Stimulated activated CD8-positive, alpha-beta memory T cell treated with anti-CD3 and anti-CD28 coated beads, Interleukin-12 subunit alpha, Interleukin-12 subunit beta, amount 100 ng/mL, for 1 hour (primary cell): ENCODE data around the gene DNAH14.
"Not testable (repeated sequence)": the region's sequence is repeated elsewhere in the genome, so short reads cannot be mapped to it uniquely, and the experiment has no call there.

Source experiments
- DNase-seq: peaks from one replicate; pipeline ENCODE4 v3.0.0-alpha.2; 2020; ENCODE audit warnings: low read depth

Gene DNAH14

DNA sequence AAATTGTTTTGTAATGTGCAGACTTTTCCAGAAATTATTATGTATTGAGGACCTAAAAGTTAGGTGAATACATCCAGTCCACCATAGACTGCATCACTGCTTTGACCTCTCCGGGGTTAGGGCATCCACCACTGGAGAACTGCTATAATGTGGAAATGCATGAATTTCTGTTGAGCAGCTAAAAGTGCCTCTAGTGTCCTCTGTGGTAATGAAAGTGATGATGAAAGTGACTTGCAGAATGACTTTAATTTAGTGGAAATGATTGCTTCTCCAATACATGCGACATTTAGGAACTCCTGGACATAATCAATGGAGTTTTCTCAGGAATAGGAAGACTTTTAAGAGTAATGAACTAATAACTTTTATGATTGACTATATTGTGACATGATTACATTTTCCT, 327.6 kb downstream of the DNAH14 start:
- DNase-seq: no peak

DNA sequence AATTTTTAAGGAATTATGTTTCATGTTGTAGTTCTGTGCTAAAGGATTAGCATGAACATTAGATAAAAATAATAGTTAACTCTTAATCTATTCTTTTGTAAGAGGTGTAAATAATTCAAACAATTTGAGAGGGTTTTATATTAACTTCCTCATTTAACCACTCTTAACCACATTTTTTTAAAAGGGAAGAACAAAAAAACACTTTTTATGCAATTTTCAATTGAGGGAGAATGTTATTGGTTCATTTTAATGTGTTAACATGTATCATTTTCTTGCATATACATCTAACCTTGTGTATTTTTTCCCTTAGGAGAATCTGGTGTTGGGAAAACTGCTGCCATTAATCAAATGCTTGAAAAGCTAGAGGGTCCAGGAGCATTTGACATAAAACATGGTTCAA, 329.3 kb downstream of the DNAH14 start:
- DNase-seq: no peak

DNA sequence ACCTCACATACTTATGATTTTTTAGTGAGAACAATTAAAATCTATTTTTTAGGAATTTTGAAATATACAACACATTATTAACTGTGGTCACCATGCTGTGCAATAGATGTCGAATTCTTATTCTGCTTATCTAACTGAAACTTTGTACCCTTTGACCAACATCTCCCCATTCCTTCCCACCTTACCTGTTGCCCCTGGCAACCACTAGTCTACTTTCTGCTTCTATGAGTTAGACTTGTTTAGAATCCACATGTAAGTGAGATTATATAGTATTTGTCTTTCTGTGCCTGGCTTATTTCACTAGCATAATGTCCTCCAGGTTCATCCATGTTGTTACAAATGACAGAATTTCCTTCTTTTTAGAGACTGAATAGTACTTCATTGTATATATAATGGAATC, 330.1 kb downstream of the DNAH14 start:
- DNase-seq: no peak

DNA sequence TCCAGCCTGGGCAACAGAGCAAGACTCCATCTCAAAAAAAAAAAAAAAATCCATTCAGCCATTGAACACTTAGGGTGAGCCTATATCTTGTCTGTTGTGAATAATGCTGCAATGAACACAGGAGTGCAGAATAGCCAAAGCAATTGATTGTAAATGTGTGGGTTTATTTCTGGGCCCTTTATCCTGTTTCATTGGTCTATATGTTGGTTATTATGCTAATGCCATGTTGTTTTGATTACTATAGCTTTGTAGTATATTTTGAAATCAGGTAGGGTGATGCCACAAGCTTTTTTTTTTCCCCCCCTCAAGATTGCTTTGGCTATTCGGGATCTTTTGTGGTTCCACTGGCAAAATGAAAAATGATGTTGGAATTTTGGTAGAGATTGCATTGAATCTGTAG, 330.8 kb downstream of the DNAH14 start:
- DNase-seq: no peak

DNA sequence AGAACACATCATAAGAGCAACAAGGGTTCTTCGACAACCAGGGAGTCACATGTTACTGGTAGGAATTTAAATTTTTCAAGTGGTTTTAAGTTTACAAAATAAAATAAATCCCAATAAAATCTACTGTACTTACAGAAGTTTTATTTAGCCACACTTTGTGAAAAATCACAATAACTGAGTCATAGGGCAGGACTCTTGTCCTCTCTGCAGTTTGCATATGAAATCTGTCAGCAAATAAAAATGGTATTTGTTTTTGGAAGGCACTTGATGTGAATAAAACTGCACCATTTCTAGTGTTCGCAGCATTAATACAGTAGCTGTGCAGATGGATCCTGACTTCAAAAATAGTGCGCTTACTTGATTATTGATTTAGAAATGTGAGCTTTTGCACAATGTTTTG, 348.0 kb downstream of the DNAH14 start:
- DNase-seq: no peak

- DNase-seq: no peak
Observed at GRCh38 chr1:225280563-225280962, 351.1 kb downstream of the DNAH14 start.

- DNase-seq: no peak
Observed at GRCh38 chr1:225290244-225290643, 360.8 kb downstream of the DNAH14 start.

- no peak for DNase-seq
Observed at GRCh38 chr1:225299624-225300023, 370.1 kb downstream of the DNAH14 start.

DNA sequence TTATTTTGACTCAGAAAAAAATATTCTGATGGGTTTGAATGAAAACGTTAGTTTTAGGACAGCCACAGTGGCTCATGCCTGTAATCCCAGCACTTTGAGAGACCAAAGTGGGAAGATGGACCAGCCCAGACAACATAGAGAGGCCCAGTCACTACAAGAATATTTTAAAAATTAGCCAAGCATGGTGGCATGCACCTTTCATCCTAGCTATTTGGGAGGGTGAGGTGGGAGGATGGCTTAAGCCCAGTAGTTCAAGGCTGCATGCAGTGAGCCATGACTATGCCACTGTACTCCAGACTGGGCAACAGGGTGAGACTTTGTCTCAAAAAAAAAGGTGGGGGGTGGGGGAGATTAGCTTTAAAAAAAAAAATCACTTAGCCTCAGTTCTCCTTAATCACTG, 370.9 kb downstream of the DNAH14 start:
- no peak for DNase-seq

GRCh38 chr1:225304996-225305395, 375.5 kb downstream of the DNAH14 start:
- no peak for DNase-seq

- DNase-seq: not testable (repeated sequence)
Observed at GRCh38 chr1:225310544-225310943, 381.1 kb downstream of the DNAH14 start.

DNA sequence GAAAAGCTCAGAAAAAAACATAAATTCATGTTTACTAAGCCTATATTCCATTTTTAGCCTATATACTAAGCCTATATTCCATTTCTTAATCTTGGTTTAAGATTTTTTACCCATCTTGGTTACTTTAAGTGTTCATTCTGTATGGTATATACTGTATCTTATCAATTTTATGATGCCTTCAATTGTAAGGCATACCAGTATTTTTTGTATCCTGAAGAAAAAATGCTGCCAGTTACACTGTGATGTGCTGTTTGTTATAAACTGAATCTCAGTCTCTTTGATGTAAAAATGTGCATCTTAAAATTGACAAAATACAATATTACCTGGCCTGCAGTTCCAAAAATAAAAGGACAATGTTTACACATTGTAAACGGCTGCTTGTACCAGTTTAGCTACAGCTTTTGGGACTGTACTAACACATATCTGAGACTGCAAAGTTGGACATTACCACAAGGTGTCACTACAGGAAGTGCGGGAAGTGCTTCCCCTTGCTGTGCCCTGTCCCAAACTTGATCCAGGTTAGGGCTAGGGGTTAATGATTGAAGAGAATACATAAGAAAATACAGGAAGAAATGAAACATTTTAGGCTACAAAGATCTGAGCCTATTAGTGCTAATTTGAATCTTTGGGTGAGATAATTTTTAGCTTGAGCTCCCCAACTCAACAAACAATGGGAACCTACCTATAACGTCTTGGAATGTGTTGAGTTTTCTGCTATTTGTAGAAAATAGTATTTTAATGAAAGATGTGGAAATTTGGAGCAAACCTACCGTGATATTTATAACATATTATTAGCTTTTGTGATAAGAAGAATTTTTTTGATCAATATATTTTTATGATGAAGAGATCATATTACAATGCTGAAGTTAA, 389.5 kb downstream of the DNAH14 start:
- DNase-seq: no peak

DNA sequence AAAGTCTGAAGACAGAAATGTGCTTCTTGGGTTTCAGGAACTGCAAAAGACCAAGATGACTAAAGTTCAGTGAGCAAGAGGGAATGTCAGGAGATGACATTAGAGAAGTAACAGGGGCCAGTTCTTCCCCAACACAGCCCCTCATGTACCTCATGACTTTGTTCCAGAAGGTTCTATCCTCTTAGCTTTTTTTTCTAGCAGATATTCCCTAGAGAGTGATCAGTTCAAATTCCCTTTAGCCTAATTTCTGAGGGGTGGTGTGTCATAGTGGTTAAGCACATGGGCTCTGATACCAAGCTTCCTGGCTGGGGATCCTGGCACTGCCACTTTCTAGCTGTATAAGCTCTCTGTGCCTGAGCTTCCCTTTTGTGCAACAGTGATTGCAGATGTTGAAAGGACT, 390.4 kb downstream of the DNAH14 start:
- no peak for DNase-seq

DNA sequence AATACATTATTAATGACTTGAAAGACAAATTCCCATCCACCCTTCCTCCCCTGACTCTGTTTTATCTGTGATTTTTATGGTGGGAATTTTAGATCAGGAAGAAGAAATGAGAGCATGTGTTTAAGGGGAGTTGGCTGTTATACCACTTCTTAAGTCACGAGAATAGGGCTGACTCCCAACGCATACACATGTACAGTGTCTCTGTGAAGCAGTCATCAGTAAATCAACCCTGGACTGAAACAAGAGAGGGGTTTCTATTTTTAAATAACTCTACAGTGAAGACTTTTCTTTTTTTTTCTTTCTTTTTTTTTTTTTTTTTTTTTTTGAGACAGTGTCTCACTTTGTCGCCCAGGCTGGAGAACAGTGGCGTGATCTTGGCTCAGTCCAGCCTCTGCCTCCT, 392.3 kb downstream of the DNAH14 start:
- DNase-seq: no peak

DNA sequence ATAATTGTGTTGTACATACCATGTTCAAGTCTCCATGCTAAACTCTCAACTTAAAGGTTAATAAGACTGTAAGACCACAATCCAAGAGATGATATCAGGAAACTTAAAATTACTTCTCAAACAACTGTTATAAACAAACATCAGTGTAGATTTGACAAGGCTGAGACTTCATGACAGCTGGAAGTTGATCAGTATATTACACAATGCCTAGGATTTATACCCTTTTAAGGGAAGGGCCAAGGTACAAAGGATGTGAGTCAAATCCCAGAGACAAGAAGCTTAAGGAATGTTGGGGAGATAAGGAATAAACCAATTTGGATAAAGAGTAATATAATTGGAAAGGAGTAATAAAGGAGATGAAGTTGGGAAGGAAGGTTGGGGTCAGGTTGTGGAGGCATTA, 399.6 kb downstream of the DNAH14 start:
- no peak for DNase-seq

- DNase-seq: not testable (repeated sequence)
Observed at GRCh38 chr1:225329996-225330395, 400.5 kb downstream of the DNAH14 start.

GRCh38 chr1:225332686-225333085, 403.2 kb downstream of the DNAH14 start:
- DNase-seq: no peak

DNA sequence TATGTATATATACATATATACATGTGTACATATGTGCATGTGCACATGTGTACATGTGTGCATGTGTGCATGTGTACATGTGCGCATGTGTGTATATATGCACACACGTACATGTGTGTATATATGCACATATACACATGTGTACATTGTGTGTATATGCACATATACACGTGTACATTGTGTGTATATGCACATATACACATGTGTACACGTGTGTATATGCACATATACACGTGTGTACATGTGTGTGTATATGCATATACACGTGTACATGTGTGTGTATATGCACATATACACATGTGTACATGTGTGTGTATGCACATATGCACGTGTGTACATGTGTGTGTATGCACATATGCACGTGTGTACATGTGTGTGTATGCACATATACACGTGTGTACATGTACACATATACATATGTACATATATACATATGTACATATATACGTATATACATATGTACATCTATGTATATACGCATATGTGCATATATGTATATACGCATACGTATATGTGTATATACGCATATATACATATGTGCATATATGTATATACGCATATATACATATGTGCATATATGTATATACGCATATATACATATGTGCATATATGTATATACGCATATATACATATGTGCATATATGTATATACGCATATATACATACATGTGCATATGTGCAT, 405.8 kb downstream of the DNAH14 start:
- not testable (repeated sequence) for DNase-seq

DNA sequence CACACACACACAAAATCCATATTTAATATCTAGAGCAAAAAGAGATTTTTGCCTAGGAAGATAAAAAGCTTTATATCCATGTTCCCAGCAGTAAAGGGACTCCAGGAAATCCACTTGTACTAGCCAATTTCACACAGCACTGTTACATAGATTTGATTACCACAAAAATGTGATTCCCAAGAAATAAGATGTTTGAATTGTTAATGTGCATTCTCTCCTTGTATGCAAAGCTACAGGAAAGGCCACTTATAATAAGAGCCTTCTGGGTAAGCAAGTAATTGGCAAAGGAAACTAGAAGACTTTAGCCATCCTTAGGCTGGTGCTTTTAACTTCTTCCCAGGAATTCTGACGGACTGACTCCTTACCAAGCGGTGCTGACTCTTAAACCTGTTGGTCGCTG, 409.1 kb downstream of the DNAH14 start:
- no peak for DNase-seq

- no peak for DNase-seq
Observed at GRCh38 chr1:225341642-225342041, 412.2 kb downstream of the DNAH14 start.

GRCh38 chr1:225342695-225343094, 413.2 kb downstream of the DNAH14 start:
- no peak for DNase-seq

DNA sequence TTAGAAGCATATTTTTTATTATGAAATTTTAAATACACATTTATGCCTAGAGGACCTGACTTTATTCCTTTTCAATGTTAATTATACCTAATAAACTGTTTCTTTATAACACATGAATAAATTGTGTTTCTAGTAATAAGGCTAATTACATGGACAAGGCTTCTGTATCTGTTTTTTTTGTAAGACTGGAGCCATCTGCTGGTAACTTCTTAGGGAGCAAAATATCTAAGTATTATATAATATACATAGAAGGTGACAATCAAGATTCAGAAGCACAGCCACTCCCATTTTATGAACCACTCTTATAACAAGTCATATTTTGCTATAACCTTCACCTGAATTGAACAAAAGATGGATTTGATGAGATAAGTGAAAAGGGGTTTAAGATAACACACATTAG, 414.1 kb downstream of the DNAH14 start:
- no peak for DNase-seq

DNA sequence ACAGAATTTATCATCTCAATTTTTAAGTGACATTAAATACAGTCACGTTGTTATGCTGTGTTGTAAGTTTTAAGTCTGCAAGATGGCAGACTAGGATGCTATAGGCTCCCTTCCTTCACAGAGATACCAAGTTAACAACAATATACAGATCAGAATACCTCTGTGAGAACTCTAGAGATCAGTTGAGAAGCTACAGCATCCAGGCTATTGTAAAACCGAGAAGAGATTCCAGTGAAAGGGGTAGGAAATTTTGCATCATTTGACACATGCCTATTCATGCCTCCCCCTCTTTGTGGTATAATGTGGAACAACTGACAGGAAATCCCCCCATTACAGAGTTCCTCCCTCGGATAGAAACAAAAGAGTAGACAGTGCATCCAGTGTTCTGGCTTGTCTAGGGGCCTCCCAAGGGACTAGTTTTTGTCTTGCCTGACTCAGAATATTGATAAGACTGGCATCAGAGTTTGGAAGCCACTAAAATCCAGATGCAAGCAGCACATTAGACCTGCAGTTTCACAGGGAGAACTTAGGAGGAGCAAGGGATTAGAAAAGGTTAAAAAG, 417.7 kb downstream of the DNAH14 start:
- no peak for DNase-seq
